ENCODE results near the gene FAM221B.

Gene FAM221B

DNA sequence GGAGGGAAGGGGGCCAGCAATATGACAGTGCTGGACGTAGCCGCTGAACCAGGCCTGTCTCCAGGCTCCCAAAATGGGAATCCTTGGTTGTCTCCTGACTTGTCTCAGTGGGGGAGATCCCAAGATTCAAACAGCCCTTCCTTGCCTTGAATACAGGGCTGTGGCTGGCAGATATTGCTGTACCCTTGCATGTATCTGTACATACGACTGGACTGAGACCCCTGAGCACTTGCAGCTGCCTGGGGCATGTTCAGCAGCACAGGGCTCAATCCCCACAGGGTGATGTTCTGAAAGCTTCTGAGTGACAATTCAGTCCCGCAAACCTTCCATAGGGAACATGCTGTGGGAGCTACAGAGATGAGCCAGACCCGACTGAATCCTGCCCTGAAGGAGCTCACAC lies 28.4 kb upstream of the FAM221B start:
- TF ChIP-seq GATA2 (IDR thresholded peaks at IDR 0.05; ENCODE audit: low read depth, low read length) = no peak
- TF ChIP-seq GATA3 (IDR thresholded peaks at IDR 0.05; ENCODE audit: low read depth, low read length) = no peak

DNA sequence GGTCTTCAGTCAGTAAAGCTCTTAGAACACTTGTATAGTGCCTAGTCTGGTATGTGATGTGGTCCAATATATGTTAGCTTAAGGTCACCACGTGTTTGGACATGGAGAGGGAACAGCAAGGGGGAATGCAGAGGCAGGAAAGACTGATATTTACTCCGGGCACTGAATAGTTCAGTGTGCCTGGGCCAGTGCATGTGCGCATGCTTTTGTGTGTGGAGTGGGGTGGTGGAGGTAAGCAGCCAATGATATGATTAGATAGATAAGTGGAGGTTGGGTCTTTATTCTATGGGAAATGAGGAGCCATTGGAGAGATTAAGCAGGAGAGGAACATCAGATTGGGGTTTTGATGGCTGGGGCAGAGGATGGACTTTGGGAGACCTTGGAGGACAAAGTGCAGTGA lies 27.7 kb upstream of the FAM221B start:
- no peak for TF ChIP-seq GATA3 (IDR thresholded peaks at IDR 0.05; ENCODE audit: low read depth, low read length)
- no peak for TF ChIP-seq GATA2 (IDR thresholded peaks at IDR 0.05; ENCODE audit: low read depth, low read length)

DNA sequence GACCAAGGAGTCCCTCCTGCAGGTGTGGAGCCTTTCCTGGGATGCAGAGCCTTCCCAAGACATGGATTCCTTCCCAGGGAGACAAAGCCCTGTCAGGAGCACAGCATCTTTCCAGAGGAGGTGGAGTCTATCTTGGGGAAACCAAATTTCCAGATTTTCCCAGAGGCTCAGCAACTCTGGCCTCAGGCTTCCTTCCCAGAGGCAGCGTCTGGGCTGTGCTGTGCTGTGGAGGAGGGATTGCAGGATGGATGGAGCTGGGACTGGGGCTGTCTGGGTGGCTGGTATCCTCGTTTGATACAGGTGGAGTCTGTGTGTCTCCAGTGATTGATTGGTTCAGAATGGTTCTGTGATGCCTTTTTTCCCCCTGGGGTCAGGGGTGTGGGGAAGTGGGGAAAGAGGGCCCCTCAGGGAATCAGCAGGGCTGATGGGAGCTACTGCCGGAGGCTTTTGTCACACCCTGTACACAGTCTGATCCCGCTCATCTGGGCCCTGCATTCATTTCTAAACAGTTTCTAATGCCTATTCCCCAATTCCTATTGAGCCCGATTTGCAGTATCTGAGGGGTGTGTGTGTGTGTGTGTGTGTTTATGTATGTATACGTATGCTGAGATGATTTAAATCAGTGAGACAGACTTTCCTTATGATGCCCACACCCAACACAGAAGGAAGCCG lies 25.7 kb upstream of the FAM221B start:
- TF ChIP-seq GATA3 (IDR thresholded peaks at IDR 0.05; ENCODE audit: low read depth, low read length) = no peak
- no peak for TF ChIP-seq GATA2 (IDR thresholded peaks at IDR 0.05; ENCODE audit: low read depth, low read length)

GRCh38 chr9:35852876-35853865 lies 24.6 kb upstream of the FAM221B start:
- TF ChIP-seq GATA3 (IDR thresholded peaks at IDR 0.05; ENCODE audit: low read depth, low read length) (no peak), GATA2 (IDR thresholded peaks at IDR 0.05; ENCODE audit: low read depth, low read length) (no peak)

- TF ChIP-seq GATA2 (IDR thresholded peaks at IDR 0.05; ENCODE audit: low read depth, low read length) (no peak), GATA3 (IDR thresholded peaks at IDR 0.05; ENCODE audit: low read depth, low read length) (no peak)
Measured at GRCh38 chr9:35852267-35852815, 23.8 kb upstream of the FAM221B start.

DNA sequence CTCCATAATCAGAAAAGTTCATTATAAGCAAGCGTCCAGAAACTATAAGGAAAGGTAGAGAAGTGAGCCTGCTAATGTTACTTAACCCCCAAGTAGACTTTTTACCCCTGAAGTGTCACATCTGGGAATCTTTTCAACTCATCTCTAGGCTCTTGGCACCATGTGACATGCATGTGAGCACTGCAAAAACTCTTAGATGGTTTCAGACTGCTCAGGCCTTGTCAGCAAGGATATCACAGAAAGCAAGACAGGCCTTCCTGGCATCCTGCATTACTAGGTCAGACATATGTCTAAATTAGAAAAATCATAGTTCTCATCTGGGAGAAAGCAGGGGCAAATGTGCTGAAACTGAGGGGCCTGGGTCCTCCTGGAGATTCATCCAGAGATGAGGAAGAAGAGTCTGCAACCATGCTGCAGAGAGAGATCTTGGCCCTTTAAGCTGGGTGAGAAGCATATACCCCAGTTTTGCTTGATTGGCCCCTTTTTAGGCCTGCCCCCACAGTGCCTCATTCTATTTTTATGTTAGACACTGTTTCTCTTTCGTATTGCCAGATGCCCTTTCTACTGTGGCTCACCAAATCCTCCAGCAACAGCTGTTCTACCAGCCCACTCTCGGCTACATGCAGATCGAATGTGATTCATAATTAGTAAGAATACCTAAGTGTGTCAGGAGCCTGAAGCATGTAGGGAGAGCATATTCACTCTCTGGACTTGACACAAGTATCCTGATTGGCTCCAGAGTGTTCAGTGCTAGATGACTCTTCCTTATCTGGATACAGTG lies 19.4 kb upstream of the FAM221B start:
- no peak for TF ChIP-seq GATA2 (IDR thresholded peaks at IDR 0.05; ENCODE audit: low read depth, low read length)
- TF ChIP-seq GATA3 (IDR thresholded peaks at IDR 0.05; ENCODE audit: low read depth, low read length) = no peak

DNA sequence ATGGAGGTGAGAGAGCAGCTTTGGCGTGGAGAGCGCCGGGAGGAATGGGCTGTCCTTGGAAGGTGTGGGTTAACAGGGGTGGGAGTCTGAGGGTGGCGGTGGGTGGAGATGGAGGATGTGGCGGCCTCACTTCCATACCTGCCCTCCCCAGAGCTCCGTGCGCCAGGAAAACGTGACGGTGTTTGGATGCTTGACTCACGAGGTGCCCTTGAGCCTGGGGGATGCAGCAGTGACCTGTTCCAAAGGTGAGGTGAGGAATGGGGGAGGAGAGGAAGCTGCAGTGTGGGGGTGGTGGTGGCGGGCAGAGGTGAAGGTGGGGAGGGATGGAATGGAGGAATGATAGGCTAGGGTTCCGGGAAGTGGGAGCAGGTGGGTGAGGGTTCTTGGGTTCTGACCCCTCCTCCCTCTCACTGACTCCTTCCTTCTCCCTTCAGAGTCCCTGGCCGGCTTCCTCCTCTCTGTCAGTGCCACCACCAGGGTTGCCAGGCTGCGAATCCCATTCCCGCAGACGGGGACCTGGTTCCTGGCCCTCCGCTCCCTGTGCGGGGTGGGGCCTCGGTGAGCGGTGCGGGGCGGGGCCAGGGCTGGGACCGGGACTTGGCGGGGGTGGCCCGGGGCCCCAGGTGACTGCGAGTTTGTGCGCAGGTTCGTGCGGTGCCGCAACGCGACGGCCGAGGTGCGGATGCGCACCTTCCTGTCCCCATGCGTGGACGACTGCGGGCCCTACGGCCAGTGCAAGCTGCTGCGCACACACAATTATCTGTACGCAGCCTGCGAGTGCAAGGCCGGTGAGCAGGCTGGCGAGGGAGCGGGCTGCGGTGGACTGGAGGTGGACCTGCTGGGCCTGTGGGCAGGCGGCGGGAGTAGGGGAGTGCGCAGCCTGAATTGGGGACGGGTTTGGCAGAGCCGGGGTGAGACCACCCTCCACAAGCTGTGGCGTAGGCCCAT lies 17.6 kb upstream of the FAM221B start:
- TF ChIP-seq GATA2 (IDR thresholded peaks at IDR 0.05; ENCODE audit: low read depth, low read length) (no peak), GATA3 (IDR thresholded peaks at IDR 0.05; ENCODE audit: low read depth, low read length) (no peak)

DNA sequence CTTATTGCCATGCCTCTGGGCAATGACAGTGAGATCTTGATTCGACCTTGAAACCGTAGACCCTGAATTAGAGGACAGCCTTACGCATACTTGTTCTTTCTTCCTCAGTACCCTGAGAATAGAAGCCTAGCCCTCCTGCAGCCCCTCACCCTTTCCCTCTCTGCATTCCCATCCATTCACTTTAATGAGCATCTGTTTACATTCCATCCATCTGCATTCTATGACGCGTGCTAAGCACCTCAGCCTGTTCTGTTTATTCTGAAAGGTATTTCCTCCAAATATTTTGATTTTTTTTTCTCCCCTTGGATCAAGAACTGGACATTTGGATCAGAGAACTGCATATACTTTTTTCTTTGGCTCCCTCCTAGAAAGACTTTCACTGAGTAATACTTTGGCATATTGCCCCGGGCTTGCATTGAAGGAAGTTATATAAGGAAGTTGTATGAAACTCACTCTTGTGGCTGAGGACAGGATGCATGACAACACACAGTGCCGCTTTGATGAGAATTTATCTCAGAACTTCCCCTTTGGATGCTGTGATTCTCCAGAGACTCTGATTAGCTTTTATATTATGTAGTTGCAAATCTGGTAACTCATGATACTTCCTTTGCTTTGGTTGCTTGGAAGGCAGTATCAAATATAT lies 16.2 kb upstream of the FAM221B start:
- TF ChIP-seq GATA2 (IDR thresholded peaks at IDR 0.05; ENCODE audit: low read depth, low read length) (no peak), GATA3 (IDR thresholded peaks at IDR 0.05; ENCODE audit: low read depth, low read length) (no peak)

- no peak for TF ChIP-seq GATA3 (IDR thresholded peaks at IDR 0.05; ENCODE audit: low read depth, low read length)
- TF ChIP-seq GATA2 (IDR thresholded peaks at IDR 0.05; ENCODE audit: low read depth, low read length) = no peak
Measured at GRCh38 chr9:35842795-35843194, 14.3 kb upstream of the FAM221B start.

DNA sequence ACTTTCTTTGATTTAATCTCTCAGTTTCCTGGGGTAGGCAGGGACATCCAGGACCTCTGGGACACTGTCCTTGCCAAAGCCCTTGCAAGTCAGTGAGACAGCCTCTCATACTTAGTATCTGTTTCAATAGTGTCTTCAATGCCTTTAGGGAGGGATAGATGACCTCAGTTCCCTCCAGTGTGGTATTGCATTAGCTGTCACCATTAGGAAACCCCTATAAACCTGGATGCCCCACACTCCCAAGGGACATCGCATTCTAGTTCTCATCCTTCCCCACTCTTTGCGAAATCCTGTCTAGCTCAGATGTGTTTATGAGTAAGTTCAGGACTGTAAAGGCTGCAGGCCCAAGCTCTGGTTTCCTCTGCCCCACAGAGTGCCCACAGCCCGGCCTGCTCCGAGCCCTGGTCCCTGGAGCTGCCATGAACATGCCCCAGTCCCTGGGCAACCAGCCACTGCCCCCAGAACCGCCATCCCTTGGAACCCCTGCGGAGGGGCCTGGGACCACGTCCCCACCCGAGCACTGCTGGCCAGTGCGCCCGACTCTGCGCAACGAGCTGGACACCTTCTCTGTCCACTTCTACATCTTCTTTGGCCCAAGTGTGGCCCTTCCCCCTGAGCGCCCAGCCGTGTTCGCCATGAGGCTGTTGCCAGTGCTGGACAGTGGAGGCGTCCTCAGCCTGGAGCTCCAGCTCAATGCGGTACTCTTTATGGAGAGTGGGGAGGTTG lies 13.7 kb upstream of the FAM221B start:
- TF ChIP-seq GATA2 (IDR thresholded peaks at IDR 0.05; ENCODE audit: low read depth, low read length) (no peak), GATA3 (IDR thresholded peaks at IDR 0.05; ENCODE audit: low read depth, low read length) (no peak)

DNA sequence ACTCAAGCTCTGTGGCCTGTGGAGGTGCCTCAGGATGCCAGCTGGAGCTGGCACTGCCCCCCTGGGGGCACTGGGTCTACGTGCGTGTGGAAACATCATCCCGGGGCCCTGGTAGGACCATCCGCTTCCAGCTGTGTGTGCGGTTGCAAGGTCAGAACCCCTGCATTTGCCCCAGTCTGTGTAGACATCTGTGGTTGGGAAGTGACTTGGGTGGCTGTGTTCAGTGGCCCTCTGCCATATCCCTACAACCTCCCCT lies 13.0 kb upstream of the FAM221B start:
- TF ChIP-seq GATA2 (IDR thresholded peaks at IDR 0.05; ENCODE audit: low read depth, low read length) = no peak
- no peak for TF ChIP-seq GATA3 (IDR thresholded peaks at IDR 0.05; ENCODE audit: low read depth, low read length)
